Stimulated activated naive CD8-positive, alpha-beta T cell treated with anti-CD3 and anti-CD28 coated beads, Interleukin-15, Interleukin-2, amounts not matched to agents 100 U/mL and 50 U/mL, for 24 hours (primary cell): ENCODE results near the gene EMD.

Experiments used
- ATAC-seq: fragments of 150-1000 bp; cut with Tn5 transposase; one replicate; pipeline ENCODE4 v1.10.0; 2021
- DNase-seq: peaks from one replicate; pipeline ENCODE4 v3.0.0; 2021

The EMD gene

GRCh38 chrX:154355094-154355775, 23.9 kb upstream of the EMD start:
- ATAC-seq (no peak), DNase-seq (no peak)

- ATAC-seq, result no peak
Observed at GRCh38 chrX:154355776-154356140, 23.3 kb upstream of the EMD start.

DNA sequence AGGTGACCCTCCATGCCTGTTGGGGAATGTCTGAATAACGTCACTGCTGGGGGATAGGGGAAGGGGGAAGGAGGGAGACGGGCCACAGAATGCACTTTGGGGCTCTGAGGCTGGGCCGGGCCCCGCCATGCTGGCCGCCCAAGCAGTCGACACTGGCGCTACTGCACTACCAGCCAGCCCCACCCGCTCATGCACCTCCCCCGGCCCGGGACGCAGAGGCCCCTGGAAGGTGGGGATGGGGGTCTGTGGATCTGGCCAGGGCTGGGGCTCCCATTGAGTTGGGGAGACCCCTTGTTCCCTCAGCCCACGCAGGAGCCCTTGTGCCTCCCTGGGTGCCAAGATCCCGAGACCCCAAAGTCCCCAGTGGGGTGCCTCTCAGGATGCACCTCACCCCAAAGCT, 22.5 kb upstream of the EMD start:
- no peak for DNase-seq
- ATAC-seq, result no peak

More at GRCh38 chrX:154355776-154356140, 23.3 kb upstream of the EMD start:
- no peak for DNase-seq

DNA sequence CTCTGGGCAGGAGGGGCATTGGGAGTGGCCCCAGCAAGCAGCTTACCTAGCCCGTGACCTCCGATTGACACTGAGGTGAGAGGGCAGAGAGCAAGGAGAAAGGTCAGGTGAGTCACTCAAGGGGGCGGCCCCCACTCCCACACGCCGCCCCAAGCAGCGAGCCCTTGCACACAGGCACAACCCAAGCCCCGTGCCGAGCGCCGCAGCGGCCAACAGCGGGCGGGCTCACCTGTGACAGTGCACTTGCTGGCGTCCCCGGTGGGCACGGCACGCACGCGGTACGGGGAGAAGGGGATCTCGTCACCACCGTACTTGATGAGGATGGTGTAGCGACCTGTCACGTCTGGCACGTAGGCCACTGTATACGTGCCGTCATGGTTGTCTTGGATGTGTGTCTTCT, 21.9 kb upstream of the EMD start:
- DNase-seq (no peak), ATAC-seq (peak; percentile 26)

- ATAC-seq, result no peak
- DNase-seq, result no peak
Observed at GRCh38 chrX:154358011-154358410, 21.1 kb upstream of the EMD start.

DNA sequence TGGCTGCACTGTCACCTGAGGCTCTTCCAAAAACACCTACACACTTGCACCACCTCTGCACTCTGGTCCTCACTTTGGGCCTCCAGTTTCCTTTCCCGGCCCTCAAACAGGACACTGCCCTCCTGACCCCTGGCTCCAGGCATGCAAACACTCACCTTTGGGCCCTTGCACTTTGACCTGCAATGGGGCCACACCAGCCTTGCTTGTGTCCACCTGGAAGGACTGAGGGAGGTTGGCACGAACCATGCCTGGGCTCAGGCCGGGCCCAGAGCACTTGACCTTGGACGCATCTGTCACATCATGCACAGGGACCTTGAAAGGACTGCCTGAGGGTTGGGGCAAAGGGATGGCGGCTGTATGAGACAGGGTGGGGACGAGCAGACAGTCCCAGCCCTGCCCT, 20.3 kb upstream of the EMD start:
- DNase-seq (no peak), ATAC-seq (no peak)

GRCh38 chrX:154359362-154360154, 19.5 kb upstream of the EMD start:
- no peak for ATAC-seq
- DNase-seq, result no peak

DNA sequence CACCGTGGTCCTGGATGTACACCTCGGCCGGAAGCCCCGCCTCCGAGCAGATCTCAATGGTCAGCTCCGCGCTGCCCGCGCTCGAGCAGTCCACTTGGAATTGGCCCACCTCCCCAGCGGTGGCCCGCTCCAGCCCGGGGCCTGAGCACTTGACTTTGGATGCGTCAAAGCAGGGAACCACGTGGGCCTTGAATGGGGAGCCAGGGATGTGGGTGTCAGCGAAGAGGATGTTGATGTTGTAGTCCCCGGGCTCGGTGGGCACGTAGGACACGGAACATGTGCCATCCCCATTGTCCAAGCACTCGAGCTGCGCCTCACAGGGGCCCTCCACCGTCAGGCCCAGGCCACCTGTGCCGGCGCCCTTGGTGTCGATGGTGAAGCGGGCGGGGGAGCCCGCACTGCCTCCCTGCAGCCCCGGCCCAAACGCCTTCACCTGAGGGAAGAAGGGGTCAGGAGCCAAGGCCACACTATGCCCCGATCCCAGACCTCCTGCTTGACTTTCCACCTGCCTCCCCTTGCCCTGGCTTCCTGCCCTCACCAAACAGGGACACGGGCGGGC, 18.9 kb upstream of the EMD start:
- DNase-seq (no peak), ATAC-seq (no peak)

GRCh38 chrX:154362085-154362742, 16.9 kb upstream of the EMD start:
- no peak for ATAC-seq
- DNase-seq, result no peak

GRCh38 chrX:154363706-154364439, 15.2 kb upstream of the EMD start:
- ATAC-seq (no peak), DNase-seq (no peak)

- no peak for ATAC-seq
- DNase-seq, result no peak
Observed at GRCh38 chrX:154365052-154365600, 14.0 kb upstream of the EMD start.

DNA sequence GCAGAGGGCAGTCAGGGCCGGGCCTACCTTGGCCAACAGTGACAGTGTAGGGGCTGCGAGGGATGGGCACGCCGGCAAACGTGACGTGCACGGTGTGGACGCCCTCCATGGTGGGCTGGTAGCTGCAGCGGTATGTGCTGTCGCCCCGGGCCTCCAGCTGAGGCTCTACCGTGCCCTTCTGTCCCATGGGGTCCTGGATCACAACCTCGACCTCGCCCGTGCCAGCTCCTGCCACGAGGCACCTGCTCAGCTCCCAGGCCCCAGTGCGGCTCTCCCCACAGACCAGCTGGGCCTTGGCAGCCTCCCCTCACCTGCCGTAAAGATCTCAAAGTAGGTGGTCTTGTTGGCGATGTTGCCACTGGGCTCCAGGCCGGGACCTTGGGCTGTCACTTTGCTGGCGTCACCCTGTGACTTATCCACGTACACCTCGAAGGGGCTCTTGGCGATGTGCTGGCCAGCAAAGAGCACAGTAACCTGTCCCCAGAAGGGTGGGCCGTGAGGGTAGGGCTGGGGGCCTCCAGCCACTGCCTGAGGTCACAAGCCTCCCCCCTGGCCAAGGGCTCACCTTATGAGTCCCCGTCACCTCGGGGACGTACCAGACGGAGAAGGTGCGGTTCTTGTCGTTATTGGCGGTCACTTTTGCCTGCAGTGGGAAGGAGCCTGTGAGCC, 13.0 kb upstream of the EMD start:
- no peak for DNase-seq
- no peak for ATAC-seq

DNA sequence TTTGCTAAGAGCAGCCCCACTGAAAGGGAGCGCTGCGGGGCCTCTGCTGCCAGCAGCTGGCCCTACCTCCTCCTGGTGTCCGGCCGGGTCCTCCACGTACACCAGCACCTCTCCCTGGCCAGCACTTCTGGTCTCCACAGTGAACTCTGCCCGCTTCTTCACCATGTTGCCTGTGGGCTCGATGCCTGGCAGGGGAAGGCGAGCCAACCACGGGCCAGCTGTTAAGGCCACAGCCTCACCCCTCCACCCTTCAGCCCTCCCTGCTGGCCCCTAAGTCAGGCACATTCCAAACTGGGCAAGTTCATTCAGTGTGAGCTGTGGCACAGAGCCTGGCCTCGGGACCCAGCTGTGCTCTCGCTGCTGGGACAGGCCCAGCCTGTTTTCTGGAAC, 12.4 kb upstream of the EMD start:
- ATAC-seq (no peak), DNase-seq (no peak)

DNA sequence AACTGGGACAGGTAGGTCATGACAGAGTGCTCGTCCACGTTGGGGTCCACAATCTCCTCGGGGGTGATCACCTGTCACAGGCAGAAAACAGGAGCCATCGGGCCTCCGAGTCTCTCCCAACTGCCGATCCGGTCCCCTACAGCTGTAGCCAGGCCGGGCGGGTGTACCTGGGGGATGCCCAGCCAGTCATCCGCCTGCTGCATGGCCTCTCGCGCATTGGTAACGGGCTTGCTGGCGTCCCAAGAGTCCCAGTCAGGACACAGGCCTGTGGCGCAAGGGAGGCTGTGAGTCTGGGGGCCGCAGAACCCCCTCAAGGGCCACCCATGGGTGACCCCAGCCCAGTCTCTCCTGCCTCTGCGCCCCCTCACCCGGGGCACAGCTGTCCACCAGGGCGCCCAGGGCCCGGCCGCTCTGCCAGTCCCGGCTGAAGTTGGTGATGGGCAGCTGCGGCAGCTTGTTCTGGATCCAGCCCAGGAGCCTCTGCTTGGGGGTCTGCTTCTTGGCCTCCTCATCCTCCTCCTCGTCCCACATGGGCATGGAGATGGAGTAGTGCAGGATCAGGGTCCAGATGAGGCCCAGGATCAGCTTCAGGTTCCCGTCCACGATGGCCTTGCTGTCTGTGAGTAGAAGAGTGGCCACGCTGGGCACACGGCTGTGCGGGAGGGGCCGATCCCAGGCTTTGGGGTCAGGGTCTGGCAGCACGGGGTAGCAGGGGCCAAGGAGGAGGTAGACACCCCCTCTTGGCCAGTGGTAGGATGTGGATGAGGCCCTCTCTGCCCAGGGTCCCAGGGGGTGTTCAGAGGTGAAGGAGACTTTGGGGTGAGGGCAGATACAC, 11.4 kb upstream of the EMD start:
- ATAC-seq, result no peak

DNA sequence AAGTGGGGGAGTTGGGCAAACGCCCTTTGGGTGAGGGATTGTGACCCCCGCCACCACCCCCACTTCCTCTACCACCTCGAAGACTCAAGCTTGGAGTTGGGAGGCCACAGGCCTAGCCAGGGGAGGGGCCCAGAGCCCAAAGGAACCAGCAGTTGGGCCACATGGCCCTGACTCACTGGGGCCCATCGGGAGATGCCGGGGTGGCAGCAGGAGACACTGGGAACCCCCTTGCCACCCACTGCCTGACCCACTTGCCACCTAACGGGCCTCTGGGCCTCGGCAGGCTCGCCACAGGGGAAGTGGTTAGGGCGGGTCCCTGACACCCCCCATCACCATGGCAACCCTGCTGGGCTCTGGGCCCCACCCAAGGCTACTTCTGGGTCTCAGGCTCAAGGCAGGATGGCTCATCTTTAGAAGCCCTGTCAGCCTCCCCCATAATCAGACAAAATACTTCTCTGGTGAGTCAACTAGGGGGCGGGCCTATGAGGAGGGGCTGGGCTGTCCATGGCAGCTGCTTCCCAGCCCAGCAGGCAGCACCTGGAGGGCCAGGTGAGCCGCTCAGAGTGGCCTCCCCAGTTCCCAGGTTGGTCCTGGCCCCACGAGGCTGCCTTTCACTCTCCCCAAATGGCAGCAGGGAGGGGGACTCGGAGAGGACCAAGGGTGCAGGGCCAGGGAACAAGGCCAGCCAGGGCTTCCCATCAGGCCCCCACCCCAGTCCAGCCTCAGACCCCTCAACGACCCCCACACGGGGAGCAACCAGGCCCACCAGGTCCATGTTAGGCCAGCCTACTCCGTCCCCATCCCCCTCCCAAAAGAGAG, 10.3 kb upstream of the EMD start:
- DNase-seq (peak; percentile 93), ATAC-seq (peak; percentile 64)

More for the DNA sequence above, 11.4 kb upstream of the EMD start:
- DNase-seq, result no peak

- peak; percentile 7 for ATAC-seq
Observed at GRCh38 chrX:154369449-154370299, 9.4 kb upstream of the EMD start.

DNA sequence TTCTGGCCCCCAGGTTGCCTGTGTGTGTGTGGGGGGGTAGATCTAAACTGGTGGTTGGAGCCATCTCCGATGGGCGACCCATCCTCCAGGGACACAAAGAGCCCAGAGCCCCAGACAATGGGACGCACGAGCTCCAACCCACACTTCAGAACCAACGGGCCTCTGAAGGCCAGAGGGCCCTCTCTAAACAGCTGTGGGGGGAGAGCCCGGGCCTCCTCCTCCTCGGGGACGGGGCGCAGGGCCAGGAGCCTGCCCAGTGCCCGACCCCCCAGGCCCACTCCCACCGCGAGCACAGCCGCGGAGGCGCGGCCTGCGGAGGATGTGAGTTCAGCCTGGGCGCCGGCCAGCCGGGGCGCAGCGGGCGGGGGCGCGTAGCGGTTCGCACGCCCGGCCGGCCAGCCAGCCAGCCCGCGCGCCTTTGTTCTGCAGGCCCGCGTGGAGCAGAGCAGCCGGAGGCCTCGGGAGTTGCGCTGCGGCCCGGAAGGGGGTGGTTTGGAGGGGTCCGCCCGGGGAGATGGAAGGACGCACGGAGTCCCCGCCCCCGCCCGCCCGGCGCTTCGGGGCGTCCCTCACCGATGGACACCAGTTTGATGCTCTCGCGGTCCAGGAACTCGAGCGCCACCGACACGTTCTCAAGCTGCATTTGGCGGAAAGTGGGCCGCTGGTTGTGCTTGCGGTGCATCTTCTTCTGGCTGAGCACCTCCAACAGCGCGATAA, 8.6 kb upstream of the EMD start:
- DNase-seq, result peak; percentile 18

More at GRCh38 chrX:154369449-154370299, 9.4 kb upstream of the EMD start:
- DNase-seq, result peak; percentile 76

More for the DNA sequence above, 8.6 kb upstream of the EMD start:
- ATAC-seq, result no peak
